ENCODE results near the gene NEMP2. TPM values are rescaled to one million over a fixed set of nuclear protein-coding genes. Genes with fewer than 3 reads are reported as not detected.

NEMP2 gene
- total and polyA plus RNA-seq, 4 donors = 0.67 to 6.1 (median 2.8) TPM

- TF ChIP-seq, protein P1, sequence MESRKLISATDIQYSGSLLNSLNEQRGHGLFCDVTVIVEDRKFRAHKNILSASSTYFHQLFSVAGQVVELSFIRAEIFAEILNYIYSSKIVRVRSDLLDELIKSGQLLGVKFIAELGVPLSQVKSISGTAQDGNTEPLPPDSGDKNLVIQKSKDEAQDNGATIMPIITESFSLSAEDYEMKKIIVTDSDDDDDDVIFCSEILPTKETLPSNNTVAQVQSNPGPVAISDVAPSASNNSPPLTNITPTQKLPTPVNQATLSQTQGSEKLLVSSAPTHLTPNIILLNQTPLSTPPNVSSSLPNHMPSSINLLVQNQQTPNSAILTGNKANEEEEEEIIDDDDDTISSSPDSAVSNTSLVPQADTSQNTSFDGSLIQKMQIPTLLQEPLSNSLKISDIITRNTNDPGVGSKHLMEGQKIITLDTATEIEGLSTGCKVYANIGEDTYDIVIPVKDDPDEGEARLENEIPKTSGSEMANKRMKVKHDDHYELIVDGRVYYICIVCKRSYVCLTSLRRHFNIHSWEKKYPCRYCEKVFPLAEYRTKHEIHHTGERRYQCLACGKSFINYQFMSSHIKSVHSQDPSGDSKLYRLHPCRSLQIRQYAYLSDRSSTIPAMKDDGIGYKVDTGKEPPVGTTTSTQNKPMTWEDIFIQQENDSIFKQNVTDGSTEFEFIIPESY (IDR thresholded peaks at IDR 0.05) = no peak
Measured at GRCh38 chr2:190455358-190456095, 79.0 kb downstream of the NEMP2 start (continued).

GRCh38 chr2:190454795-190455194, 79.7 kb downstream of the NEMP2 start:
- no peak overlapping the region for H3K27ac ChIP-seq (ENCODE audit: low read depth in 1 of 2, low read length in 2 of 2)
- WGBS = 99% methylated on average over 2 of the region's 2 CpGs
- no peak overlapping the region for H3K4me3 ChIP-seq (ENCODE audit: low read depth in 1 of 3, low read length in 3 of 3)
- no peaks in the 10 kb centered on the region for H3K9me3 ChIP-seq (ENCODE audit: control insufficient read depth in 4 of 4, low read length in 3 of 4)
- no peaks in the 10 kb centered on the region for H3K4me1 ChIP-seq (ENCODE audit: control insufficient read depth in 4 of 4, insufficient read depth in 4 of 4, low read length in 3 of 4)
- H3K27me3 ChIP-seq (ENCODE audit: control insufficient read depth in 4 of 4, insufficient read depth in 4 of 4, low read length in 3 of 4) = no peaks in the 10 kb centered on the region
- no peak overlapping the region for H3K9ac ChIP-seq (ENCODE audit: low read depth in 1 of 2, low read length in 2 of 2)
- no peaks in the 10 kb centered on the region for H3K36me3 ChIP-seq (ENCODE audit: control insufficient read depth in 4 of 4, insufficient read depth in 3 of 4, low read depth in 1 of 4, low read length in 3 of 4)
- no peak for DNase-seq (ENCODE audit: low spot score)
- TF ChIP-seq YY1 (IDR thresholded peaks at IDR 0.05) = no peak
- TF ChIP-seq RAD21 (IDR thresholded peaks at IDR 0.05) = no peak
- TF ChIP-seq ATF3 (IDR thresholded peaks at IDR 0.05) = no peak

Small RNA genes lying within 50 kb of the gene (small RNA-seq; reads per million reads assigned to genes)
- gene RN7SKP179 = not detected

Other genes with a start within 250 kb of the NEMP2 start
- gene HIBCH, start 214.9 kb downstream of the NEMP2 start, total RNA-seq = 10 to 100 TPM; 20.2 to 36.3 TPM
- 10 to 100 TPM; 29.3 to 65.2 TPM for gene HIBCH, start 214.9 kb downstream of the NEMP2 start, polyA plus RNA-seq
- gene INPP1, start 191.1 kb downstream of the NEMP2 start, total RNA-seq = 10 to 100 TPM in 1 of 2 donors, 1 to 10 TPM in 1; 9.1 to 11.9 TPM
- gene INPP1, start 191.1 kb downstream of the NEMP2 start, polyA plus RNA-seq = 10 to 100 TPM; 12.9 to 13.2 TPM
- gene MFSD6, start 126.4 kb downstream of the NEMP2 start, total RNA-seq = 1 to 10 TPM; 2.9 to 9.5 TPM
- 1 to 10 TPM in 1 of 2 donors, under 1 TPM in 1; 0.83 to 1.8 TPM for gene MFSD6, start 126.4 kb downstream of the NEMP2 start, polyA plus RNA-seq
- gene NAB1, start 114.4 kb upstream of the NEMP2 start, total RNA-seq = 10 to 100 TPM; 26.6 to 31.0 TPM
- gene NAB1, start 114.4 kb upstream of the NEMP2 start, polyA plus RNA-seq = 10 to 100 TPM in 1 of 2 donors, 1 to 10 TPM in 1; 5.8 to 10.9 TPM